SH-SY5Y (cell line): ENCODE results near the gene MCF2L.

ENCODE experiments used
- GATA2 ChIP-seq: IDR thresholded peaks from 2 replicates; pipeline ENCODE4 v1.6.1; 2011; ENCODE audit warnings: mild to moderate bottlenecking, low read depth, low read length
- GATA3 ChIP-seq: IDR thresholded peaks from 2 replicates; pipeline ENCODE4 v1.6.1; 2011; ENCODE audit warnings: low read depth, mild to moderate bottlenecking, low read length, moderate library complexity

The MCF2L gene

GRCh38 chr13:113027095-113027494 is 58.1 kb downstream of the MCF2L start:
- TF ChIP-seq GATA3 (no peak), GATA2 (peak; percentile 86)

DNA sequence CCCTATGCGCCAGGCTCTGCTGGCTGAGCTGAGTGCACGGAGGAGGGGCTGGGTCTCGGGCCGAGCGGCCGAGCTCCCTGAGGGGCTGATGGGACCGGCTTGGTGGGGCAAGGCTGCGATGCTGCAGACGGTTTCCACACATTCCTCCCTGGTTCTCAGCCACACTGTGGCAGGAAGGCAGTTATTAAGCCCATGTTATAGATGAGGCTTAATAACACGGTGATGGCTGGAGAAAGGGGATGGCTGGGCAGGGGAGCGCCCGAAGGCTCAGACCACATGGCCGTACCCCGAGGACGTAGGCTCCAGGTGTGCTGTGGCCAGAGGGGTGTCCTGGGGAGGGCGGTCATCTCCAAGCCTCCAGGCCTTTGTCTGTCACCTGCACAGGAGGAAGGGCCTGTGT is 58.6 kb downstream of the MCF2L start:
- TF ChIP-seq GATA2 (no peak), GATA3 (no peak)

GRCh38 chr13:113028336-113029060 is 59.5 kb downstream of the MCF2L start:
- TF ChIP-seq GATA3 (no peak), GATA2 (no peak)

GRCh38 chr13:113029061-113029445 is 60.0 kb downstream of the MCF2L start:
- TF ChIP-seq GATA2 (no peak), GATA3 (no peak)

GRCh38 chr13:113029487-113030258 is 60.7 kb downstream of the MCF2L start:
- TF ChIP-seq GATA2 (no peak), GATA3 (no peak)

DNA sequence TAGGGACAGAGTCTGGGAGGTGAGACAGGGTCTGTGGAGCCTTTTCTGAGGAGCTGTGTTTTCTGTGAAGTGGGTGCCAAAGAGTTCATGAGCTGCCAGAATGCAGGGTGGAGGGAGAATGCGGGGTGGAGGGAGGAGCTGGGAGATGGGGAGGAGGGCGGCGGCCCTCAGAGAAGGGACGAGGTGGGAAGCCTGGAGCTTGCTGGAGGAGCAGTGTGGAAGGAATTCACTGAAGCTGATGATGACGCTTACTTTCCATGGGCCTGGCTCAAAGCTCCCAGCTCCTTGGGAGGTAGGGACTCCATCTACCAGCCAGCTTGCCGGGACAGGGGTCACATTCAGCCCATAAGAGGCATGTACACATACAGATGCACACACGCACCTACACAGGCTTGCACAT is 62.5 kb downstream of the MCF2L start:
- no peak for TF ChIP-seq GATA3

DNA sequence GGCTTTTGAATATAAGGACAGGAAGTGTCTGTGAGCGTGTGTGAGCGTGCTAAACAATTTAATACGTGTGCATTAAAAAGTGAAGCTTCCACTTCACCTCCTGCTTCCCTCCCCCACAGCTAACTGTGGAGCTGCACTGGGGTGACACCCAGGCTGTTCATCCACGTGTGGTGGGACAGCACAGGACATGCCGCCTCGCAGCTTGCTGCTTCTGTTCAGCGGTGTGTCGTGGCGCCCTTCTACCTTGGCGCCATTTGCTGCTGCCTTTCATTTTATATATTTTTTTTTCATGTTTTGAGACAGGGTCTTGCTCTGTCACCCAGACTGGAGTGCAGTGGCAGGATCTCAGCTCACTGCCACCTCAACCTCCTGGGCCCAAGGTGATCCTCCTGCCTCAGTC is 63.3 kb downstream of the MCF2L start:
- TF ChIP-seq GATA2 (no peak), GATA3 (no peak)

- TF ChIP-seq GATA3: no peak
- TF ChIP-seq GATA2: no peak
These were observed 64.2 kb downstream of the MCF2L start for GRCh38 chr13:113033054-113033850.

GRCh38 chr13:113034451-113035212 is 65.6 kb downstream of the MCF2L start:
- TF ChIP-seq GATA2 (no peak), GATA3 (no peak)

GRCh38 chr13:113035213-113035800 is 66.3 kb downstream of the MCF2L start:
- no peak for TF ChIP-seq GATA2
- no peak for TF ChIP-seq GATA3

GRCh38 chr13:113036401-113036800 is 67.4 kb downstream of the MCF2L start:
- TF ChIP-seq GATA3: no peak
- TF ChIP-seq GATA2: no peak

DNA sequence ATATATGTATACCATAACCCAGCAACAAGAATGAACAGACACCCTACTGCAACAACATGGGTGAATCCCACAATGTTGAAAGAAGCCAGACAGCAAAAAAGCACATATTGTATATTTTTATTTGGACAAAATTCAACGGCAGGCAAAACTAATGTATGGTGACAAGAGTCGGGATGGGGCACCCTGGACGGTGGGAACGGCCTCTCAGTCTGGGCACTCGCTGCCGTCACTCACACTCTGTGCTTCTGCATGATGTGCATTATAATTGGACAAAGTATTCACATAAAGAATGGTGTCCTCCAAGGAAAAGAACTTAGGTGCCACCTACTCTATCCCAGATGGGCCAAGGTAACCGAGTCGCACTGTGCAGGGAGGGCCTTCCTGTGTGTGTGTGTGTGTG is 71.0 kb downstream of the MCF2L start:
- no peak for TF ChIP-seq GATA2
- TF ChIP-seq GATA3: no peak

- TF ChIP-seq GATA2: no peak
These were observed 71.7 kb downstream of the MCF2L start for GRCh38 chr13:113040597-113041292.

- no peak for TF ChIP-seq GATA2
- TF ChIP-seq GATA3: no peak
These were observed 72.3 kb downstream of the MCF2L start for GRCh38 chr13:113041293-113041690.
